ENCODE measurements around the gene CHCHD3. TPM values are rescaled to one million over a fixed set of nuclear protein-coding genes. Genes with fewer than 3 reads are reported as not detected.

Gene CHCHD3
- total RNA-seq, 1 experiment from 2014 or later = 114 TPM

DNA sequence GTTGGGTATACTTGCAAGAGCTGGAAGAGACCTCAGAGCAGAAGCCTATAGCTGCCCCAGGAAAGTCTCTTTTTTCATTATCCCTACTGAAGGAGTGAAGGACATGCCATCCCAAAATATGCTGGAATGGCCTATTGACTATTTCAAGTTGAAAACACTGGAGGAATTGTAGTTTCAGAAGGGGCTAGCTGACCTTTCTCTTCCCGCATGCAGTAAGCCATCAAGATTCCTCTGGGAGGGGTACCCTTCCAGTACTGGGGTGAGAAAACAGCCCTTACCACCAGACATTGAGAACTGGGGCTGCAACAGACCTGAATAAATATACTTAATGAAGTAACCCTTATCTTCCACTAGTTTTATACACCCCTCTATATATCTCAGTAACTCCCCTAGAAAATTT lies 41.7 kb downstream of the CHCHD3 start:
- DNase-seq (ENCODE audit: low spot score) (no peak), ATAC-seq (peak; percentile 53)
- ChIA-PET POLR2A (interaction anchor here (0.5 kb wide), 1 partner anchor 21 kb away, joined by 5 read pairs; no protein-coding TSS in a partner anchor), CTCF (interaction anchor here (0.5 to 1.1 kb wide), 3 partner anchors 11 to 324 kb away, joined by 3 to 6 read pairs (median 3); no protein-coding TSS in a partner anchor)
- Mint-ChIP-seq H3K9me3 (no peaks in the 10 kb centered on the region), H3K36me3 (no peaks in the 10 kb centered on the region; the same call in 1 of the 2 replicates), H3K4me1 (peaks cover 41% of the 10 kb centered on the region), H3K4me3 (no peak overlapping the region), H3K27ac (no peak overlapping the region), H3K27me3 (ENCODE audit: low read depth) (no peaks in the 10 kb centered on the region)
- TF ChIP-seq, protein P1, sequence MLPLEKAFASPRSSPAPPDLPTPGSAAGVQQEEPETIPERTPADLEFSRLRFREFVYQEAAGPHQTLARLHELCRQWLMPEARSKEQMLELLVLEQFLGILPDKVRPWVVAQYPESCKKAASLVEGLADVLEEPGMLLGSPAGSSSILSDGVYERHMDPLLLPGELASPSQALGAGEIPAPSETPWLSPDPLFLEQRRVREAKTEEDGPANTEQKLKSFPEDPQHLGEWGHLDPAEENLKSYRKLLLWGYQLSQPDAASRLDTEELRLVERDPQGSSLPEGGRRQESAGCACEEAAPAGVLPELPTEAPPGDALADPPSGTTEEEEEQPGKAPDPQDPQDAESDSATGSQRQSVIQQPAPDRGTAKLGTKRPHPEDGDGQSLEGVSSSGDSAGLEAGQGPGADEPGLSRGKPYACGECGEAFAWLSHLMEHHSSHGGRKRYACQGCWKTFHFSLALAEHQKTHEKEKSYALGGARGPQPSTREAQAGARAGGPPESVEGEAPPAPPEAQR (CRISPR knock-in tag; IDR thresholded peaks at IDR 0.05) = no peak
- TF ChIP-seq JUN (CRISPR knock-in tag; IDR thresholded peaks at IDR 0.05) (no peak), HMGA2 (CRISPR knock-in tag; IDR thresholded peaks at IDR 0.05) (no peak), ZNF138 (CRISPR knock-in tag; conservative IDR thresholded peaks at IDR 0.05) (no peak), EMX1 (CRISPR knock-in tag; IDR thresholded peaks at IDR 0.05) (no peak), SOX15 (CRISPR knock-in tag; IDR thresholded peaks at IDR 0.05) (no peak)

DNA sequence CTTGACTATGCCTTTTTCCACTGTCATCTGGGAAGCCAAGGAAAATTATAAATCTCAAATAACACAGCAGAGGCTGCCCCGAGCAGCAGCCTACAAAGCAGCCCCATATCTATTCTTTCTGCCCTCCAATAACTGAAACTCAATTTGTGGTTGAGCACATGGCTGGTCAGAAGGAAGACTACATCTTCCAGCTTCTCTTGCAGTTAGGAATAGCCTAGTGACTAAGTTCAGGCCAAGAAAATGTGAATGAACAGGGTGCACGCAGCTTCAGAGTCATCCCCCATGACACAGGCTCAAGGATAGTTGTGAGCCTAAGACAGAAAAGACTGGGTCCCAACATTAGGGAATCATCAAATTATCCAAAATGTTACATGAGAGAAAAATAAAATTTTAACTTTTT lies 42.3 kb downstream of the CHCHD3 start:
- Mint-ChIP-seq H3K4me3 (no peak overlapping the region), H3K27ac (peak overlapping the region; percentile 78; the same call in 1 of the 2 replicates), H3K36me3 (no peaks in the 10 kb centered on the region; the same call in 1 of the 2 replicates), H3K4me1 (peaks cover 35% of the 10 kb centered on the region), H3K27me3 (ENCODE audit: low read depth) (no peaks in the 10 kb centered on the region), H3K9me3 (no peaks in the 10 kb centered on the region)
- POLR2A ChIA-PET = interaction anchor here (0.5 kb wide), 1 partner anchor 21 kb away, joined by 5 read pairs; no protein-coding TSS in a partner anchor
- DNase-seq (ENCODE audit: low spot score) = no peak
- no peak for TF ChIP-seq RELA (CRISPR knock-in tag; IDR thresholded peaks at IDR 0.05; ENCODE audit: borderline replicate concordance)
- TF ChIP-seq, protein P2, sequence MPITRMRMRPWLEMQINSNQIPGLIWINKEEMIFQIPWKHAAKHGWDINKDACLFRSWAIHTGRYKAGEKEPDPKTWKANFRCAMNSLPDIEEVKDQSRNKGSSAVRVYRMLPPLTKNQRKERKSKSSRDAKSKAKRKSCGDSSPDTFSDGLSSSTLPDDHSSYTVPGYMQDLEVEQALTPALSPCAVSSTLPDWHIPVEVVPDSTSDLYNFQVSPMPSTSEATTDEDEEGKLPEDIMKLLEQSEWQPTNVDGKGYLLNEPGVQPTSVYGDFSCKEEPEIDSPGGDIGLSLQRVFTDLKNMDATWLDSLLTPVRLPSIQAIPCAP (CRISPR knock-in tag; IDR thresholded peaks at IDR 0.05) = no peak
- no peak for TF ChIP-seq NR2C2 (CRISPR knock-in tag; IDR thresholded peaks at IDR 0.05)
- no peak for TF ChIP-seq ESRRA (CRISPR knock-in tag; IDR thresholded peaks at IDR 0.05; ENCODE audit: borderline replicate concordance)
- TF ChIP-seq PRRX2 (CRISPR knock-in tag; IDR thresholded peaks at IDR 0.05) = no peak
- TF ChIP-seq, protein P3, sequence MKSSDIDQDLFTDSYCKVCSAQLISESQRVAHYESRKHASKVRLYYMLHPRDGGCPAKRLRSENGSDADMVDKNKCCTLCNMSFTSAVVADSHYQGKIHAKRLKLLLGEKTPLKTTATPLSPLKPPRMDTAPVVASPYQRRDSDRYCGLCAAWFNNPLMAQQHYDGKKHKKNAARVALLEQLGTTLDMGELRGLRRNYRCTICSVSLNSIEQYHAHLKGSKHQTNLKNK (CRISPR knock-in tag; IDR thresholded peaks at IDR 0.05) = no peak
- no peak for TF ChIP-seq ZNF232 (CRISPR knock-in tag; IDR thresholded peaks at IDR 0.05)
- TF ChIP-seq NFATC4 (CRISPR knock-in tag; IDR thresholded peaks at IDR 0.05) = no peak
- TF ChIP-seq, protein P4, sequence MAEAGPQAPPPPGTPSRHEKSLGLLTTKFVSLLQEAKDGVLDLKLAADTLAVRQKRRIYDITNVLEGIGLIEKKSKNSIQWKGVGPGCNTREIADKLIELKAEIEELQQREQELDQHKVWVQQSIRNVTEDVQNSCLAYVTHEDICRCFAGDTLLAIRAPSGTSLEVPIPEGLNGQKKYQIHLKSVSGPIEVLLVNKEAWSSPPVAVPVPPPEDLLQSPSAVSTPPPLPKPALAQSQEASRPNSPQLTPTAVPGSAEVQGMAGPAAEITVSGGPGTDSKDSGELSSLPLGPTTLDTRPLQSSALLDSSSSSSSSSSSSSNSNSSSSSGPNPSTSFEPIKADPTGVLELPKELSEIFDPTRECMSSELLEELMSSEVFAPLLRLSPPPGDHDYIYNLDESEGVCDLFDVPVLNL (CRISPR knock-in tag; IDR thresholded peaks at IDR 0.05; ENCODE audit: borderline replicate concordance, low read depth) = no peak
- TF ChIP-seq ZNF671 (CRISPR knock-in tag; IDR thresholded peaks at IDR 0.05) = no peak
- TF ChIP-seq, protein P5, sequence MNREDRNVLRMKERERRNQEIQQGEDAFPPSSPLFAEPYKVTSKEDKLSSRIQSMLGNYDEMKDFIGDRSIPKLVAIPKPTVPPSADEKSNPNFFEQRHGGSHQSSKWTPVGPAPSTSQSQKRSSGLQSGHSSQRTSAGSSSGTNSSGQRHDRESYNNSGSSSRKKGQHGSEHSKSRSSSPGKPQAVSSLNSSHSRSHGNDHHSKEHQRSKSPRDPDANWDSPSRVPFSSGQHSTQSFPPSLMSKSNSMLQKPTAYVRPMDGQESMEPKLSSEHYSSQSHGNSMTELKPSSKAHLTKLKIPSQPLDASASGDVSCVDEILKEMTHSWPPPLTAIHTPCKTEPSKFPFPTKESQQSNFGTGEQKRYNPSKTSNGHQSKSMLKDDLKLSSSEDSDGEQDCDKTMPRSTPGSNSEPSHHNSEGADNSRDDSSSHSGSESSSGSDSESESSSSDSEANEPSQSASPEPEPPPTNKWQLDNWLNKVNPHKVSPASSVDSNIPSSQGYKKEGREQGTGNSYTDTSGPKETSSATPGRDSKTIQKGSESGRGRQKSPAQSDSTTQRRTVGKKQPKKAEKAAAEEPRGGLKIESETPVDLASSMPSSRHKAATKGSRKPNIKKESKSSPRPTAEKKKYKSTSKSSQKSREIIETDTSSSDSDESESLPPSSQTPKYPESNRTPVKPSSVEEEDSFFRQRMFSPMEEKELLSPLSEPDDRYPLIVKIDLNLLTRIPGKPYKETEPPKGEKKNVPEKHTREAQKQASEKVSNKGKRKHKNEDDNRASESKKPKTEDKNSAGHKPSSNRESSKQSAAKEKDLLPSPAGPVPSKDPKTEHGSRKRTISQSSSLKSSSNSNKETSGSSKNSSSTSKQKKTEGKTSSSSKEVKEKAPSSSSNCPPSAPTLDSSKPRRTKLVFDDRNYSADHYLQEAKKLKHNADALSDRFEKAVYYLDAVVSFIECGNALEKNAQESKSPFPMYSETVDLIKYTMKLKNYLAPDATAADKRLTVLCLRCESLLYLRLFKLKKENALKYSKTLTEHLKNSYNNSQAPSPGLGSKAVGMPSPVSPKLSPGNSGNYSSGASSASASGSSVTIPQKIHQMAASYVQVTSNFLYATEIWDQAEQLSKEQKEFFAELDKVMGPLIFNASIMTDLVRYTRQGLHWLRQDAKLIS (CRISPR knock-in tag; IDR thresholded peaks at IDR 0.05; ENCODE audit: borderline replicate concordance) = no peak
- TF ChIP-seq, protein P6, sequence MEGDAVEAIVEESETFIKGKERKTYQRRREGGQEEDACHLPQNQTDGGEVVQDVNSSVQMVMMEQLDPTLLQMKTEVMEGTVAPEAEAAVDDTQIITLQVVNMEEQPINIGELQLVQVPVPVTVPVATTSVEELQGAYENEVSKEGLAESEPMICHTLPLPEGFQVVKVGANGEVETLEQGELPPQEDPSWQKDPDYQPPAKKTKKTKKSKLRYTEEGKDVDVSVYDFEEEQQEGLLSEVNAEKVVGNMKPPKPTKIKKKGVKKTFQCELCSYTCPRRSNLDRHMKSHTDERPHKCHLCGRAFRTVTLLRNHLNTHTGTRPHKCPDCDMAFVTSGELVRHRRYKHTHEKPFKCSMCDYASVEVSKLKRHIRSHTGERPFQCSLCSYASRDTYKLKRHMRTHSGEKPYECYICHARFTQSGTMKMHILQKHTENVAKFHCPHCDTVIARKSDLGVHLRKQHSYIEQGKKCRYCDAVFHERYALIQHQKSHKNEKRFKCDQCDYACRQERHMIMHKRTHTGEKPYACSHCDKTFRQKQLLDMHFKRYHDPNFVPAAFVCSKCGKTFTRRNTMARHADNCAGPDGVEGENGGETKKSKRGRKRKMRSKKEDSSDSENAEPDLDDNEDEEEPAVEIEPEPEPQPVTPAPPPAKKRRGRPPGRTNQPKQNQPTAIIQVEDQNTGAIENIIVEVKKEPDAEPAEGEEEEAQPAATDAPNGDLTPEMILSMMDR (IDR thresholded peaks at IDR 0.05) = no peak
- TF ChIP-seq MYBL2 (CRISPR knock-in tag; IDR thresholded peaks at IDR 0.05) = no peak
- no peak for TF ChIP-seq SOX15 (CRISPR knock-in tag; IDR thresholded peaks at IDR 0.05)
- TF ChIP-seq, protein P7, sequence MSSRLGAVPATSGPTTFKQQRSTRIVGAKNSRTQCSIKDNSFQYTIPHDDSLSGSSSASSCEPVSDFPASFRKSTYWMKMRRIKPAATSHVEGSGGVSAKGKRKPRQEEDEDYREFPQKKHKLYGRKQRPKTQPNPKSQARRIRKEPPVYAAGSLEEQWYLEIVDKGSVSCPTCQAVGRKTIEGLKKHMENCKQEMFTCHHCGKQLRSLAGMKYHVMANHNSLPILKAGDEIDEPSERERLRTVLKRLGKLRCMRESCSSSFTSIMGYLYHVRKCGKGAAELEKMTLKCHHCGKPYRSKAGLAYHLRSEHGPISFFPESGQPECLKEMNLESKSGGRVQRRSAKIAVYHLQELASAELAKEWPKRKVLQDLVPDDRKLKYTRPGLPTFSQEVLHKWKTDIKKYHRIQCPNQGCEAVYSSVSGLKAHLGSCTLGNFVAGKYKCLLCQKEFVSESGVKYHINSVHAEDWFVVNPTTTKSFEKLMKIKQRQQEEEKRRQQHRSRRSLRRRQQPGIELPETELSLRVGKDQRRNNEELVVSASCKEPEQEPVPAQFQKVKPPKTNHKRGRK (CRISPR knock-in tag; IDR thresholded peaks at IDR 0.05; ENCODE audit: borderline replicate concordance) = no peak
- no peak for TF ChIP-seq TEAD4 (CRISPR knock-in tag; IDR thresholded peaks at IDR 0.05)
- ATAC-seq = no peak
- CTCF ChIA-PET = interaction anchor here (0.5 to 1.1 kb wide), 3 partner anchors 11 to 324 kb away, joined by 3 to 6 read pairs (median 3); no protein-coding TSS in a partner anchor

Data from WTC11 (cell line).